GM18517 (cell line): ENCODE data around the gene HGFAC.

ENCODE experiments used
- ATAC-seq: cut with Tn5 transposase; IDR thresholded peaks from one replicate; pipeline ENCODE4 v1.9.1; 2021; ENCODE audit warnings: mild to moderate bottlenecking, moderate library complexity; ENCODE audit not compliant: unreplicated experiment

HGFAC gene

GRCh38 chr4:3471886-3472285, 30.1 kb downstream of the HGFAC start:
- no peak for ATAC-seq

GRCh38 chr4:3472411-3473141, 30.8 kb downstream of the HGFAC start:
- no peak for ATAC-seq

- no peak for ATAC-seq
Observed at GRCh38 chr4:3473181-3473950, 31.6 kb downstream of the HGFAC start.

GRCh38 chr4:3473996-3474765, 32.4 kb downstream of the HGFAC start:
- no peak for ATAC-seq

- ATAC-seq: no peak
Observed at GRCh38 chr4:3475041-3475712, 33.4 kb downstream of the HGFAC start.

- ATAC-seq: no peak
Observed at GRCh38 chr4:3475713-3476260, 34.0 kb downstream of the HGFAC start.

GRCh38 chr4:3476341-3476747, 34.6 kb downstream of the HGFAC start:
- no peak for ATAC-seq

GRCh38 chr4:3476936-3477749, 35.4 kb downstream of the HGFAC start:
- ATAC-seq: no peak

- ATAC-seq: no peak
Observed at GRCh38 chr4:3477750-3478430, 36.1 kb downstream of the HGFAC start.

GRCh38 chr4:3478446-3479357, 36.9 kb downstream of the HGFAC start:
- ATAC-seq: no peak

- no peak for ATAC-seq
Observed at GRCh38 chr4:3479358-3480101, 37.8 kb downstream of the HGFAC start.

- ATAC-seq: no peak
Observed at GRCh38 chr4:3480528-3481112, 38.9 kb downstream of the HGFAC start.

- ATAC-seq: no peak
Observed at GRCh38 chr4:3481113-3481531, 39.4 kb downstream of the HGFAC start.

GRCh38 chr4:3481783-3482393, 40.1 kb downstream of the HGFAC start:
- no peak for ATAC-seq

GRCh38 chr4:3482707-3483106, 40.9 kb downstream of the HGFAC start:
- ATAC-seq: no peak

GRCh38 chr4:3483471-3483921, 41.7 kb downstream of the HGFAC start:
- ATAC-seq: no peak
